ENCODE data around the gene MOGAT2. TPM values are rescaled to one million over a fixed set of nuclear protein-coding genes. Genes with fewer than 3 reads are reported as not detected.

The MOGAT2 gene
- total and polyA plus RNA-seq, 2 of the 4 experiments (the other 2 are of a cell fraction): not detected

DNA sequence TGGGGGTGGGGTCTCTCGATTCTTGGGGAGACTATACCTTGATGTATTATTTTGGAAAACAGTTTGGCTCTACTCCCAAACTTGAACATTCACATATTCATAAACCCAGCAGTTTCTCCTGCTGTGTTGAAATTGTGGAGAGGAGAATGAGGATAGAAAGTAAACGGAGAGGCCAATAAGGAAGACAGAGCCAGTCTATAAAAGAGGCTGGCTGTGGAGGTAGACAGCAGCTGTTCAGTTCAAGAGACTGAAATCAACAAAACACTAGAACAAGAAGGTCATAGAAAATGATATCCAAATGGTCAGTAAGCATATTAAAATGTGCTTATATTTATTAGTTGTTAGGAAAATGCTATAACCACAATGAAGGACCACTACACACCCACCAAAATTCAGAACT is 1.9 kb upstream of the MOGAT2 start:
- ATAC-seq (ENCODE audit: low read depth) (no peak), DNase-seq (no peak)
- H3K14ac ChIP-seq (replicated peaks; ENCODE audit: low read depth, low read length): no peak overlapping the region
- H3K4me1 ChIP-seq (ENCODE audit: control insufficient read depth, insufficient read depth, low read length): no peaks in the 10 kb centered on the region
- H3K56ac ChIP-seq (ENCODE audit: extremely low read depth, insufficient read depth, low read length): no peak overlapping the region
- no peak overlapping the region for H2BK20ac ChIP-seq (ENCODE audit: low read depth, low read length)
- in situ Hi-C loops (cut with MboI; ENCODE audit: low sequenced_read_pairs) (no loop called here), dilution Hi-C loops (cut with HindIII; ENCODE audit: low sequenced_read_pairs, unreplicated experiment) (no loop called here), intact Hi-C loops (cut with micrococcal nuclease) (no loop called here)
- H3K4me3 ChIP-seq (ENCODE audit: insufficient read depth, low read depth, low read length): no peak overlapping the region
- no peak overlapping the region for H4K91ac ChIP-seq (ENCODE audit: insufficient read depth, low read depth, low read length)
- H3K9ac ChIP-seq (ENCODE audit: low read depth, low read length): no peak overlapping the region
- no peak overlapping the region for H4K8ac ChIP-seq (ENCODE audit: low read depth in 2 of 2, low read length in 2 of 2)
- H4K20me1 ChIP-seq (ENCODE audit: insufficient read depth, low read length): no peaks in the 10 kb centered on the region; the same call in 1 of the 2 replicates
- no peak overlapping the region for H3K18ac ChIP-seq (ENCODE audit: low read depth, low read length)
- no peak overlapping the region for H3K4ac ChIP-seq (ENCODE audit: low read depth, low read length)
- no peak overlapping the region for H2AK5ac ChIP-seq (ENCODE audit: low read depth, low read length)
- H3K9me3 ChIP-seq (ENCODE audit: control insufficient read depth, insufficient read depth, low read length): no peaks in the 10 kb centered on the region
- ChIA-PET POLR2A (ENCODE audit: unreplicated experiment) (no interaction called here), CTCF (no interaction called here)
- no peak overlapping the region for H2BK15ac ChIP-seq (ENCODE audit: low read depth, low read length)
- no peak overlapping the region for H3K23ac ChIP-seq (ENCODE audit: low read depth, low read length)
- no peak overlapping the region for H4K5ac ChIP-seq (ENCODE audit: low read depth, low read length)
- no peak overlapping the region for H3K4me2 ChIP-seq (ENCODE audit: low read depth, low read length)
- H3K27me3 ChIP-seq (ENCODE audit: control insufficient read depth, insufficient read depth, low read length): peaks cover 66% of the 10 kb centered on the region
- H3K9me1 ChIP-seq (ENCODE audit: insufficient read depth, low read length): no peaks in the 10 kb centered on the region
- no TSS peak for BruUV-seq (replicated peaks)
- H2BK5ac ChIP-seq (ENCODE audit: low read depth, low read length, poor library complexity, severe bottlenecking): no peak overlapping the region
- TF ChIP-seq RFX5 (IDR thresholded peaks at IDR 0.05; ENCODE audit: low read depth, low read length): no peak
- TF ChIP-seq RAD21 (IDR thresholded peaks at IDR 0.05; ENCODE audit: low read length): no peak
- TF ChIP-seq RCOR1 (IDR thresholded peaks at IDR 0.05; ENCODE audit: insufficient replicate concordance, low read length): no peak
- TF ChIP-seq, protein P1, sequence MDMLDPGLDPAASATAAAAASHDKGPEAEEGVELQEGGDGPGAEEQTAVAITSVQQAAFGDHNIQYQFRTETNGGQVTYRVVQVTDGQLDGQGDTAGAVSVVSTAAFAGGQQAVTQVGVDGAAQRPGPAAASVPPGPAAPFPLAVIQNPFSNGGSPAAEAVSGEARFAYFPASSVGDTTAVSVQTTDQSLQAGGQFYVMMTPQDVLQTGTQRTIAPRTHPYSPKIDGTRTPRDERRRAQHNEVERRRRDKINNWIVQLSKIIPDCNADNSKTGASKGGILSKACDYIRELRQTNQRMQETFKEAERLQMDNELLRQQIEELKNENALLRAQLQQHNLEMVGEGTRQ (IDR thresholded peaks at IDR 0.05; ENCODE audit: low read depth, low read length): no peak
- no peak for TF ChIP-seq MAFK (IDR thresholded peaks at IDR 0.05; ENCODE audit: low read depth, low read length)
- TF ChIP-seq, protein P2, sequence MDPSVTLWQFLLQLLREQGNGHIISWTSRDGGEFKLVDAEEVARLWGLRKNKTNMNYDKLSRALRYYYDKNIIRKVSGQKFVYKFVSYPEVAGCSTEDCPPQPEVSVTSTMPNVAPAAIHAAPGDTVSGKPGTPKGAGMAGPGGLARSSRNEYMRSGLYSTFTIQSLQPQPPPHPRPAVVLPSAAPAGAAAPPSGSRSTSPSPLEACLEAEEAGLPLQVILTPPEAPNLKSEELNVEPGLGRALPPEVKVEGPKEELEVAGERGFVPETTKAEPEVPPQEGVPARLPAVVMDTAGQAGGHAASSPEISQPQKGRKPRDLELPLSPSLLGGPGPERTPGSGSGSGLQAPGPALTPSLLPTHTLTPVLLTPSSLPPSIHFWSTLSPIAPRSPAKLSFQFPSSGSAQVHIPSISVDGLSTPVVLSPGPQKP (IDR thresholded peaks at IDR 0.05; ENCODE audit: borderline replicate concordance, low read depth, low read length): no peak
- TF ChIP-seq CTCF (conservative IDR thresholded peaks at IDR 0.05; ENCODE audit: low read depth, low read length): no peak
- no peak for TF ChIP-seq CEBPB (IDR thresholded peaks at IDR 0.05; ENCODE audit: low read depth, low read length)
- no peak for TF ChIP-seq FOS (IDR thresholded peaks at IDR 0.05; ENCODE audit: low read depth, low read length)
- no peak for TF ChIP-seq MAZ (IDR thresholded peaks at IDR 0.05; ENCODE audit: borderline replicate concordance, low read depth, low read length)
- no peak for TF ChIP-seq POLR2A (IDR thresholded peaks at IDR 0.05; ENCODE audit: low read depth, low read length)
- TF ChIP-seq SMC3 (IDR thresholded peaks at IDR 0.05; ENCODE audit: low read depth, low read length): no peak
- no peak for TF ChIP-seq BHLHE40 (IDR thresholded peaks at IDR 0.05; ENCODE audit: low read depth, low read length)
- no peak for TF ChIP-seq NFE2L2 (IDR thresholded peaks at IDR 0.05; ENCODE audit: low read depth, low read length)
- no peak for TF ChIP-seq CHD1 (IDR thresholded peaks at IDR 0.05; ENCODE audit: low read depth, low read length)
- no peak for TF ChIP-seq MXI1 (IDR thresholded peaks at IDR 0.05; ENCODE audit: borderline replicate concordance, low read depth, low read length)
- H3K27ac ChIP-seq (ENCODE audit: insufficient read depth, low read length): no peak overlapping the region
- H2AK9ac ChIP-seq (replicated peaks; ENCODE audit: low read depth, low read length, poor library complexity): no peak overlapping the region
- H2AFZ ChIP-seq (replicated peaks; ENCODE audit: low read length, poor library complexity): no peak overlapping the region
- no peak overlapping the region for H2BK120ac ChIP-seq (ENCODE audit: low read depth, low read length)
- WGBS, 2 experiments (ENCODE audit: extremely low coverage in 2 of 2, insufficient read length in 1 of 2): no CpG with 5 or more reads among the region's 2 CpGs
- no peaks in the 10 kb centered on the region for H3K36me3 ChIP-seq (ENCODE audit: control insufficient read depth, insufficient read depth, low read length)
- no peaks in the 10 kb centered on the region for H3K79me1 ChIP-seq (ENCODE audit: low read depth in 1 of 2, low read length in 2 of 2)
